HepG2 (cell line): Measurements from ENCODE around the gene ARHGAP45. TPM values are rescaled to one million over a fixed set of nuclear protein-coding genes. Genes with fewer than 3 reads are reported as not detected.

Experiments
- DNMT3B ChIP-seq: conservative IDR thresholded peaks from 2 replicates; pipeline ENCODE4 v1.6.1; 2016; ENCODE audit warnings: missing biosample characterization, control low read depth
- HMG20A ChIP-seq: IDR thresholded peaks from 2 replicates; pipeline ENCODE4 v1.6.1; 2016; ENCODE audit warnings: borderline replicate concordance
- HNRNPUL1 ChIP-seq: fragments of 200-400 bp; formaldehyde crosslinking; IDR thresholded peaks from 2 replicates; pipeline ENCODE4 v1.6.1; 2017; ENCODE audit warnings: low read depth, mild to moderate bottlenecking, low read length, moderate library complexity
- IKZF5 ChIP-seq: IDR thresholded peaks from 2 replicates; pipeline ENCODE4 v1.6.1; 2018; ENCODE audit warnings: missing genetic modification reagents, mild to moderate bottlenecking, missing compliant biosample characterization
- KLF13 ChIP-seq: sonication (generic); formaldehyde crosslinking; IDR thresholded peaks from 2 replicates; pipeline ENCODE4 v1.4.0; 2020; ENCODE audit warnings: mild to moderate bottlenecking, missing genetic modification reagents
- MLLT10 ChIP-seq: sonication (generic); formaldehyde crosslinking; IDR thresholded peaks from 2 replicates; pipeline ENCODE4 v1.4.0; 2020; ENCODE audit warnings: missing genetic modification reagents
- PBX3 ChIP-seq: sonication (generic); formaldehyde crosslinking; IDR thresholded peaks from 2 replicates; pipeline ENCODE4 v1.8.1; 2023; ENCODE audit warnings: missing genetic modification reagents, inconsistent platforms, borderline replicate concordance
- RNF2 ChIP-seq: fragments of 450-650 bp; conservative IDR thresholded peaks from 2 replicates; pipeline ENCODE4 v1.6.1; 2016; ENCODE audit warnings: low read depth
- TAF1 ChIP-seq: sonication (generic); formaldehyde crosslinking; IDR thresholded peaks from 2 replicates; pipeline ENCODE4 v1.4.0; 2020; ENCODE audit warnings: missing genetic modification reagents
- TSC22D2 ChIP-seq: sonication (generic); formaldehyde crosslinking; IDR thresholded peaks from 2 replicates; pipeline ENCODE4 v1.5.1; 2020; ENCODE audit warnings: missing genetic modification reagents, mild to moderate bottlenecking, borderline replicate concordance
- ZBTB4 ChIP-seq: sonication (generic); formaldehyde crosslinking; IDR thresholded peaks from 2 replicates; pipeline ENCODE4 v1.4.0; 2020; ENCODE audit warnings: missing genetic modification reagents, mild to moderate bottlenecking, borderline replicate concordance
- ZFP90 ChIP-seq: sonication (generic); formaldehyde crosslinking; IDR thresholded peaks from 2 replicates; pipeline ENCODE4 v1.8.0; 2022; ENCODE audit warnings: missing genetic modification reagents, mild to moderate bottlenecking, inconsistent platforms, borderline replicate concordance
- ZNF205 ChIP-seq: IDR thresholded peaks from 2 replicates; pipeline ENCODE4 v1.6.1; 2018; ENCODE audit warnings: missing biosample characterization, missing genetic modification reagents
- ZNF354B ChIP-seq: sonication (generic); formaldehyde crosslinking; IDR thresholded peaks from 2 replicates; pipeline ENCODE4 v1.8.0; 2022; ENCODE audit warnings: mild to moderate bottlenecking, missing genetic modification reagents
- ZNF382 ChIP-seq: sonication (generic); formaldehyde crosslinking; IDR thresholded peaks from 2 replicates; pipeline ENCODE4 v1.5.0; 2020; ENCODE audit warnings: missing genetic modification reagents, mild to moderate bottlenecking, borderline replicate concordance
- ZSCAN30 ChIP-seq: sonication (generic); formaldehyde crosslinking; IDR thresholded peaks from 2 replicates; pipeline ENCODE4 v1.5.0; 2020; ENCODE audit warnings: mild to moderate bottlenecking, missing genetic modification reagents
- polyA plus RNA-seq, 8 experiments: library from polyadenylated mRNA; depleted of rRNA in 3 of 8; stranded (reverse) in 7 of 8; unstranded in 1 of 8; fragments of >200 nt; fragmentation: Illumina TruSeq in 4 of 8; extraction: Trizol in 4 of 8; gene quantifications; 2 replicates each; pipeline versions ENCODE4 v1.2.1 to v1.2.3, GENCODE V29; 2011 to 2016; ENCODE audit warnings: low read depth in 4 of 8, missing spikeins in 1 of 8, mixed read lengths in 1 of 8; ENCODE audit not compliant: insufficient read depth in 1 of 8
- total RNA-seq, 5 experiments: library from RNA; depleted of rRNA; stranded (reverse); fragments of >200 nt; fragmentation: Illumina TruSeq; extraction: Trizol; gene quantifications; 2 replicates each; pipeline ENCODE4 v1.2.3, GENCODE V29; 2016; ENCODE audit warnings: low read depth in 1 of 5

Gene ARHGAP45
- total and polyA plus RNA-seq, 2 of the 13 experiments (the other 11 are each of a cell fraction or from before 2014, with no cell fraction given), result 0.84 to 32.0 TPM

- TF ChIP-seq RNF2 (no peak), HMG20A (no peak), ZNF205 (CRISPR knock-in tag) (0 out of 2 replicates have a peak, but pooled peaks have one; percentile 63), DNMT3B (no peak), ZNF354B (no peak), IKZF5 (no peak), ZBTB4 (CRISPR knock-in tag) (no peak), KLF13 (no peak), MLLT10 (CRISPR knock-in tag) (no peak), PBX3 (CRISPR knock-in tag) (no peak), HNRNPUL1 (no peak), ZSCAN30 (CRISPR knock-in tag) (no peak), TAF1 (peak; percentile 16; the same call in 1 of the 2 replicates), ZFP90 (CRISPR knock-in tag) (no peak), ZNF382 (CRISPR knock-in tag) (no peak), TSC22D2 (CRISPR knock-in tag) (no peak)
Measured at GRCh38 chr19:1102407-1103131, 35.6 kb downstream of the ARHGAP45 start (continued).
